Stromal cell of bone marrow (primary cell): ENCODE data around the gene CLDN11.

Experiments
- DNase-seq: peaks from one replicate; pipeline ENCODE4 v3.0.0-alpha.2; 2012; ENCODE audit warnings: low read depth

Gene CLDN11

GRCh38 chr3:170426240-170426797 is 7.7 kb downstream of the CLDN11 start:
- DNase-seq = no peak

- no peak for DNase-seq
Observed at GRCh38 chr3:170428095-170428494, 9.4 kb downstream of the CLDN11 start.

GRCh38 chr3:170429050-170429449 is 10.4 kb downstream of the CLDN11 start:
- no peak for DNase-seq

GRCh38 chr3:170431054-170431453 is 12.4 kb downstream of the CLDN11 start:
- no peak for DNase-seq

- no peak for DNase-seq
Observed at GRCh38 chr3:170432416-170432815, 13.7 kb downstream of the CLDN11 start.

GRCh38 chr3:170436697-170437096 is 18.0 kb downstream of the CLDN11 start:
- no peak for DNase-seq

- DNase-seq = no peak
Observed at GRCh38 chr3:170437176-170437575, 18.5 kb downstream of the CLDN11 start.

- DNase-seq = no peak
Observed at GRCh38 chr3:170437696-170438407, 19.2 kb downstream of the CLDN11 start.

- DNase-seq = no peak
Observed at GRCh38 chr3:170438836-170439235, 20.2 kb downstream of the CLDN11 start.

- DNase-seq = no peak
Observed at GRCh38 chr3:170440344-170440743, 21.7 kb downstream of the CLDN11 start.

GRCh38 chr3:170441412-170441811 is 22.7 kb downstream of the CLDN11 start:
- DNase-seq = no peak

GRCh38 chr3:170442947-170443346 is 24.3 kb downstream of the CLDN11 start:
- DNase-seq = no peak

- no peak for DNase-seq
Observed at GRCh38 chr3:170443457-170443856, 24.8 kb downstream of the CLDN11 start.

- no peak for DNase-seq
Observed at GRCh38 chr3:170448584-170448983, 29.9 kb downstream of the CLDN11 start.

GRCh38 chr3:170450039-170450438 is 31.4 kb downstream of the CLDN11 start:
- no peak for DNase-seq

GRCh38 chr3:170454509-170454908 is 35.8 kb downstream of the CLDN11 start:
- no peak for DNase-seq

- no peak for DNase-seq
Observed at GRCh38 chr3:170458285-170458684, 39.6 kb downstream of the CLDN11 start.

GRCh38 chr3:170463011-170463410 is 44.3 kb downstream of the CLDN11 start:
- no peak for DNase-seq

GRCh38 chr3:170465955-170466354 is 47.3 kb downstream of the CLDN11 start:
- DNase-seq = no peak

- DNase-seq = no peak
Observed at GRCh38 chr3:170467007-170467406, 48.3 kb downstream of the CLDN11 start.

GRCh38 chr3:170467571-170468147 is 49.0 kb downstream of the CLDN11 start:
- DNase-seq = no peak

GRCh38 chr3:170469151-170470062 is 50.7 kb downstream of the CLDN11 start:
- DNase-seq = peak; percentile 81
